GM21786 (cell line): ENCODE data around the gene OGFR.

Experiments
- ATAC-seq: cut with Tn5 transposase; IDR thresholded peaks from one replicate; pipeline ENCODE4 v1.9.1; 2021; ENCODE audit not compliant: unreplicated experiment

The OGFR gene

GRCh38 chr20:62804627-62805154 lies at the start of gene OGFR:
OGFR (plus strand) TSS chr20:62804835; CDS start chr20:62804860, 25 bp downstream.
- ATAC-seq: no peak

- ATAC-seq: no peak
Observed at GRCh38 chr20:62754991-62755356, 49.7 kb upstream of the OGFR start.

- ATAC-seq: no peak
Observed at GRCh38 chr20:62755817-62756724, 48.6 kb upstream of the OGFR start.

DNA sequence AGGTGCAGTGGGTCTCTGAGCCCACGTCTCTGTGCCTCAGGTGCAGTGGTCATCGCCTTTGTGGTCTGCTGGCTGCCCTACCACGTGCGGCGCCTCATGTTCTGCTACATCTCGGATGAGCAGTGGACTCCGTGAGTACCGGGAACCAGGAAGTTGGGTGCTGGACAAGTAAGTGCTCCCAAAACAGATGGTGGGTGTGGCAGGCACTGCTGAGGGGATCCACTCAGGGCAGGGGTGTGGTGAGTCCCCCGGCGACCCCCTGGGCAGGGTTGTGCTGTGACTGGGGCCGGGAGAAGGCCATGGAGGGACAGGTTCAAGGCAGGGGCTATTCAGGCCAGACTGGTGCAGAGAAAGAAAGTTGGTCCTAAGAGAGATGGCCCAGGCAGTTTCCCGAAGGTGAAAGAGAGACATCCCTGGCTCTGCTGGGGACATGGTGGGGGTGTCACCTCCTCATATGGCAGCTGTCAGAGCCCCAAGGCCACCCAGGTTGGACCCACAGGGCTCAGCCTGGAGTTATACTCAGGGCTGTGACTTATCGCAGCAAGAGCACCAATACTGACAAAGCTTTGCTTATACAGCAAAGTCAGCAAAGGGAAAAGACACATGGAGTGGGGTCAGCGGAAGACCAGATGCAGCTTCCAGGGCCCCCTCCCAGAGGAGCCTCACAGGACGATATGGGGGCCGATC lies 46.3 kb upstream of the OGFR start:
- ATAC-seq: no peak

- ATAC-seq: no peak
Observed at GRCh38 chr20:62759981-62760431, 44.6 kb upstream of the OGFR start.

- ATAC-seq: no peak
Observed at GRCh38 chr20:62760471-62760855, 44.2 kb upstream of the OGFR start.

GRCh38 chr20:62760856-62761758 lies 43.5 kb upstream of the OGFR start:
- ATAC-seq: no peak

- ATAC-seq: no peak
Observed at GRCh38 chr20:62761759-62762131, 42.9 kb upstream of the OGFR start.

DNA sequence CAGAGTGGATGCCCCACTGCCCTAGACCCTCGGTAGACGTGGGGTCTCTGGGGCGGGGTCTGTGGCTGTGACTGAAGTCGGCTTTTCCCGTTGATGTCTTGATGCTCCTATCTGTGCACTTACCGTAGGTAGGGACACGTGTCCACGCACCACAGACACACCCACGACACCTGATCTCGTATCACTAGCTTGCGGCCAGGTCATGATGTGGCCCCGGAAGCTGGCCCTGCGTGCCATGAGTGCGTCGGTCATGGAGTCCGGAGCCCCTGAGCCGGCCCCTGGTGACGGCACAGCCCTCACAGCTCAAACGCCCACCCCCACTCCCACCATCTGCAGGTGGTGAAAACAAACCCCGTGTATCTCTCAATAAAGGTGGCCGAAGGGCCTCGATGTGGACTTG lies 42.3 kb upstream of the OGFR start:
- ATAC-seq: no peak

DNA sequence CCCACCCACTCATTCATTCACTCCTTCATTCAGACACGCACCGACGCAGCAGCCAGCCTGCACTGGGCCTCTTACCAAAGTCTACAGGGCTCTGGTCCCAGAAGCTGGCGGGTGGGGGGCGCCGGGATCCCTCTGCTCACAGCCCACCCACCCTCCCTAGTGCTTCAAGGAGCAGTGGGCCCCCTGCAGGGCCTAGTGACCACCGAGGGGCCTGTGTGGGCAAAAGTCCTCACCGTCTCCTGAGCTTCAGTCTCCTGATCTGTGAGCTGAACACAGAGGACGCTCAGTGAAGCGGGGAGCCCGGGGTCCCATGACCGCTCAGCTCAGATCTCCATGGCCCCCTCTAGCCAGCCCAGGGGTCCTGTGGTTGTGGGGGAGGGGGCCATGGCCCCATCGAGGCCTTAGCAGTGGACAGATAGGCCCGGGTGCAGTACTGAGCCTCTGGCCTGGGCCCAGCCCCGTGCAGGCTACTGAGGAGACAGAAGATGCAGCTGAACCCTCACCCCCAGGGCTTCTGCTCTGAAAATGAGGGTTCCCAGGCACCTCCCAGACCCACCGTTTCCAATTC lies 41.8 kb upstream of the OGFR start:
- no peak for ATAC-seq

DNA sequence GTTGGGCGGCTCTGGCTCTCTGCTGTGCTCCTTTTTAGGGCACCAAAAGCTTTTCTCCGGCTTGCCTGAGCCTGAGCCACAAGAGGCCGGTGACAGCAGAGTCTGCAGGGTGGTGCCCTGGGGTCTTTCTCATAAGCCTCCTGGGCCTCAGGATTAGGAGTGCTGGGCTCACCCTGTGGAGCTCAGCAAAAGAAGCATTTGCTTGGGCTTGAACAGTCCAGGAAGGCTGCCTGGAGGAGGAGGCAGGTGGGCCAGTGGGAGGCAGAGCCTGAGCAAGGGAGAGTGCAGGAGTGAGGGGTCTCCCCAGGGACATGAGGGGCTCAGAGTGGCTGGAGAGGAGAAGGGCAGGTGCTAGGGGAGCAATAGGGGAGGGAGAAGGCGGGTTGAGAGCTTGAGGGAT lies 41.2 kb upstream of the OGFR start:
- no peak for ATAC-seq

GRCh38 chr20:62764156-62764935 lies 40.3 kb upstream of the OGFR start:
- ATAC-seq: no peak

- ATAC-seq: no peak
Observed at GRCh38 chr20:62765021-62765420, 39.6 kb upstream of the OGFR start.

DNA sequence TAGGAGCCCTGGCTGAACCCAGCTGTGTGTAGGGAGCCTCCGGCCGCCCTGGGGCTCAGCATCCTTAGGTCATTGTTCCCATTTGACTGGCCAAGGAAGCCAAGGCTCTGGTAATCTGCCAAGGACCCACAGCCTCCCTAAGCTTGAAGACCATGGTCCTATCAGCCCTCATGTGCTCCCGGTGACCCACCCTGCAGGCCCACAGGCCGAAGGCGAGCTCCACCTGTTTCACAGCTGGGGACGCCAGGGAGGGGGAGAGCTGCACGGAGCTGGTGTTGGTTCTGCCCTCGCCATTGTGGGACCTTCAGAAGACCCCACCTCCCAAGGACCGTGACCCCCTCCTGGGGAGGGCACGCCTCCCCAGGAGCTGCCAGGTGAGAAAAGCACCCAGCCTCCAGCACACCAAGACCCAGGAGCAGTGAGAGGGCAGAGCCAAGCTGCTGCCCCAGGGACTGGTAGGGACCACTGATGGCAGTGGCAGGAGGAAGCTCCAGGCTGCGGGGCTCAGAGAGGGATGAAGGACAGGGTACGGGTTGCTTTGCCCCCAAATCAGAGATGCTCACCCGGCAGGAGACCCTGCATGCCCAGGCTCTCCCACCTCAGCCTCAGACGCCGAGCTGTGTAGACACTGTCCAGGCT lies 39.1 kb upstream of the OGFR start:
- no peak for ATAC-seq

DNA sequence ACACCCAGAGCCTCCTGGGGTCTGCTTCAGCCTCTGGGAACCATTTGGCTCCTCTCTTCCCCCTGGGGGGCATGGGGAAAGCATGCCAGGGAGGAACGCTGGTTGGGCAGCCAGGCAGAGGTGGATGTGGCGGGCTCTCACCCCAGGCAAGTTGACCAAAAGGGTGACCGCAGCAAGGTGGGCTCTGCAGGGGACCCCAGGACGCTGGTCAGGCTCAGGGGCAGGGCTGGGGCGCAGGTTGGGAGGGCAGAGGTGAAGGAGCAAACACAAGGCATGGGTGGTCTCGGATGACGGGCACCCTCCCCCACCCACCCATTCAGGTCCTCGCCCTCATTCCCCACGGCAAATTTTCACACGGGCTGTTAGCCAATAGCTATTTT lies 38.6 kb upstream of the OGFR start:
- ATAC-seq: no peak

DNA sequence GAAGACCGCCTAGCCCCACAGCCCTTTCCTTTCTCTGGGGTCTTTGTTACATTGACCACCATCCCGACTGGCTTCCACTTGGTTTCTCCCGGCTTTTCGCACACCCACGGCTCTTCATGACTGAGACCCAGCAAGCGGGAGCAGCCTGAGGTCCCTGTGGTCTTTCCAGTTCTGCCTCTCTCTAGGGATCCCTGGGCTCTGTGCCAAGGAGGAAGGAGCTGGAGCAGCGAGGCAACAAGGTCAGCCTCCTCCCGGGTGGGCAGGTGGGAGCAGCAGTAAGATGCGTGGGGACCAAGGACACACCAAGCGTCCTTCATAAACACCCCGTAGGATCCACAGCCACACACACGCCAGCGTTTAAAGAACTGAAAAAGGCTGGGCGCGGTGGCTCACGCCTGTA lies 37.9 kb upstream of the OGFR start:
- no peak for ATAC-seq

DNA sequence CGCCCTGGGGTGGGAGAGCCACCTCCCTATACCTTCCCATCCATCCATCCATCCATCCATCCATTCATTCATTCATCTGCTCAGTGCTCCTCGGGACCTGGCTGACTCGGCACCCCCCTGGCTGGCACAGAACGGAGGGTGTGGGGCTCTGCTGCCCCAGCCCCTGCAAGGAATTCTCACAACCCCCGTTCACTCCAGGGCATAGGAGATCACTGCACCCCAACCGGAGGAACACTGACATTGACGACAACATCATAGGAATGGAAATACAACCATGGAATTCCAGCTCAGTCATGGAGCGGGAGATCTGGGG lies 36.4 kb upstream of the OGFR start:
- ATAC-seq: no peak

DNA sequence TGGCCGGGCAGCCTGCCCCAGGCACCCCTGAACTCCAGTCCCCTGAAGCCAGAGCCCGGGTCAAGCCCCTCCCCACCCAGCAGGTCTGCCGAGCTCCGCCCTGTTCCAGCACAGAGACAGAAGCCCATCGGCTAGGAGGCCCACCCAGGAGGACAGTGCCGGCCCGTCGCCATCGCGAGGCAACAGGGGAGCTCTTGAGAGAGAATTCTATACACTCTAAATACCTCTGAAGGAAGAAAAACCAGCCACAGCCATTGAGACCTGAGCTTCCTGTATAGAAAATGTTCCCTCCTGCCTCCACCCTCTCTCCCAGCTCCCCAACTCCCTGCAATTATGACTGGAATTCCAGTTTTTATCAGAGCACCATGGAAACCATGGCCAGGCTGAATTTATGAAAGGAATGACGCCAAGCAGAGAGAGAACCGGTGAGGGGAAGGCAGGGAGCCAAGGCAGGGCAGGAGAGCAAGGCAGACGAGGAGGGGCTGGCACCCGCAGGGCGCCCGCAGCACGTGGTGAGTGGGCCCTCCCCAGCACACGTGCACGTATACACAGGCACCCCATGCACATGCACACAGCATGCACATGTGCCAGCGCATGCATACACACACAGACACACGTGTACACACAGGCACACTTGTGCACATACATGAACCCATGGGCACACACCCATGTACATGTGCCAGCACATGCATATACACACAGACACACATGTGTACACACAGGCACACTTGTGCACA lies 35.9 kb upstream of the OGFR start:
- ATAC-seq: no peak
